GM15510 (cell line): ENCODE results near the gene CPLX4.

Source experiments
- POLR2A ChIP-seq: IDR thresholded peaks from 3 replicates; pipeline ENCODE4 v1.6.1; 2011; ENCODE audit warnings: borderline replicate concordance; ENCODE audit not compliant: insufficient read length; ENCODE audit errors: extremely low read depth

CPLX4 gene, protein sequence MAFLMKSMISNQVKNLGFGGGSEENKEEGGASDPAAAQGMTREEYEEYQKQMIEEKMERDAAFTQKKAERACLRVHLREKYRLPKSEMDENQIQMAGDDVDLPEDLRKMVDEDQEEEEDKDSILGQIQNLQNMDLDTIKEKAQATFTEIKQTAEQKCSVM

DNA sequence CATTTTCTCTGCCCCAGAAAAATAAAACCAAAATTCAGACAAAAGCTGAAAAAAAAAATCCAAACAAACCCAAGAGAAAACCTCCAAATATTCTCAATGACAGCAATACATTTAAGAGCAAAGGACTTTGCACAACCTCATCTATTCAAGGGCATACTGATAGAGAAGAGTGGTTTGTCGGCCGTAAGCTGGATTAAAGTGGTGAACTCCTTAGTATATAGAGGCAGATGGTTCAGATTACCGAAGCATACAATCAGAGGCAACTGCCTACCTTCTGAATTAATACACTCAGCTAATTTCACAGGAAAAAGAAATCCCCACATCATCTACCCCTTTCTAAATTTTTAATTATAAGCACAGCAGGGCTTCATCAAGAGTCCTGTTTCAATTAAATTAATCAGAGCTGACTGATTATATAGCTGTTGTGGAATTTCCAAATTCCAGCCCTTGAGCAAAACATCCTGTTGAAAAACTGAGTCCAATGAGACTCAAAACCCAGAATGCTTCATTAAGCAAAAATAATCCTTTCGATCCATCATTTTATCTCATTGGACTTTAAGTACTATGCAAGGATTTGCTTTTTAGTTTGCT is at the start of gene CPLX4:
TSS of gene CPLX4 (minus strand) at position 190 of the 591 bp plus-strand sequence. CDS start at position 3, 187 bp downstream.
- no peak for TF ChIP-seq POLR2A

DNA sequence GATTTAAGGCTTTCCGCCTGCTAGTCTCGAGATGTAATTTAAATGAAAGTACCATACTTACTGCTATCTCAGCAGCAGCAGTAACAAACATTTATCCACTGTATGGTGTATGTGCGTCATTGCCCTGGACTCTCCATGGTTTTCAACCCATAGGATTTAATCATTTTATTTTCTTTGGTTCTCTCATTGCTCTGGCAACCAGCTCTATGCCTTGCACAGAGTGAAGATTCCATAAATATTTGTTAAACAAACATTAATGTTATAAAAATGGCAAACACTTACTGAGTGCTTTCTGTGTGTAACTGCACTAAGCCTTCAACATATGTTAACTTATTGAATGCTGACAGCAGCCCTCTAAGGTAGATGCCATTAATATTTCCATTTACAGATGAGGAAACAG is 41.9 kb upstream of the CPLX4 start:
- TF ChIP-seq POLR2A, result no peak

DNA sequence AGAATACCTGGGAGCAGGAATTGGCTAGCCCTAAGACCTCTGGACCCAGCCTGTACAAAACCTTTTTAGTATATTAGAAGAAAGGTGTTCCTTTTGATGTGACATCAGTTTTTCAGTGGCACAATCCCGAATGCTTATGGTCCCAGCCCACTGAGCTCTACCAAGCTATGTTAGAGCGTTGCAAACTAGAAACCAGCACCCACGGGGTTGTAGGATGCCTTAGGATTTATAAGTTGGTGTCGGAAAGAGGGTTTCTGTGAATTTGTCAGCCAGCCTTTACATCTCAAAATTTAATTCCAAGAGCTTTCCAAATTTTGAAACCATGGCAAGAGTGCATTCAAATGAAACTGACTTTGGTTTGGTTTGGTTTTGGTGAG is 41.1 kb upstream of the CPLX4 start:
- TF ChIP-seq POLR2A, result no peak

DNA sequence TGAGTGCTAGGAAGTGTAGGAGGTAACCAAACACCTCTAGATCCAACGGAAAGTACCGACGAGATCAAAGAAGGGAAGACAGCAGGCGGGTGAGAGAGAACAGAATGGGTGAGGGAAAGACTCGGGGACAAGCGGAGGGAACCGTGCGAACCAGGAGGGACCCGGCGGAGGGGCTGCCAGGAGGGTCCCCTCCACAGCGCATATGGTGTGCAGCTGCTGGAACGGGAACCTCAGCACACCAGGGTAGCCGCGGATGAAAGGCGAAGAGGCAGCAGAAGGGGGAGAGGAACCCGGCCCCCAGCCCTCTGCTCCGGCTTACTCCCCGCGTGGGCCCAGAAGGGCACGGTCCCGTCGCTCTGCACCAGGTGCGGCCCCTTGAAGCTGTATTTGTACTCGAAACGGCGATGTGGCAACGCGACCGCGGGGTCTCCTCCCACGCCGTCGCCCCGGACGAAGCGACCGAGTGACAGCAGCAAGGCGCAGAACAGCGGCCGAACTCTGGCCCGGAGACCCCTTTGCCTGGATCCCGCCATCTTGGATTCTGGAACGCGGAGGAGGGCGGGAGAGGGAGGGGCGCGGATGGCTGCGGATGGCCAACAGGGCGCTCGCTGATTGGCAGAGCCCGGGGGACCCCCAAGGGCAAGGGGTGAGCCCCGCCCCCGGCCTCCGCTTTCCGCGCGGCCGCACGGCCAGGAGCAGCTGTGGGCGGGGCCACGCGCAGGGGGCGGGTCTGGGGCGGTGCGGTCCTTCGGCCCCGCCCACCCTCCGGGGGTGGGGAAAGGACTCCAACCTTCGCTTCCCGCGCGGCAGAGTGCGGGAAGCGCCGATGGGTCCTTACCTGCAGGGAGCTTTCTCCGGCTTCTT is 40.5 kb upstream of the CPLX4 start, which contains the start of gene LMAN1:
TSS of gene LMAN1 (minus strand) at position 554 of the 864 bp plus-strand sequence. CDS start at position 533, 21 bp downstream.
- TF ChIP-seq POLR2A, result peak; percentile 86

DNA sequence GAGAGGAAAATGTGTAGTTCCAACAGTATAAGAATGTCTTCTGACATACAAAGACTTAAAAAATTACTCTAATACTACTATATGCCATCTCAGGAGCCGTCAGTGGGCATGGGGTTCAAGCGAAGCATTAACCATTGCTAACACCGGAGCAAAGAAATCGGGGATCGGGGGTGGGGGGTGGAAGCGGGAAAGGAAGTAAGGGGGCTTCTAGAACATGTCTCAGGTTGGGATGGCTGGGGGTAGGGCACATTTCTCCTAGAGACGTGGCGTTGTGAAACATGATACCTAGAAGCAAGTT is 39.9 kb upstream of the CPLX4 start:
- no peak for TF ChIP-seq POLR2A

DNA sequence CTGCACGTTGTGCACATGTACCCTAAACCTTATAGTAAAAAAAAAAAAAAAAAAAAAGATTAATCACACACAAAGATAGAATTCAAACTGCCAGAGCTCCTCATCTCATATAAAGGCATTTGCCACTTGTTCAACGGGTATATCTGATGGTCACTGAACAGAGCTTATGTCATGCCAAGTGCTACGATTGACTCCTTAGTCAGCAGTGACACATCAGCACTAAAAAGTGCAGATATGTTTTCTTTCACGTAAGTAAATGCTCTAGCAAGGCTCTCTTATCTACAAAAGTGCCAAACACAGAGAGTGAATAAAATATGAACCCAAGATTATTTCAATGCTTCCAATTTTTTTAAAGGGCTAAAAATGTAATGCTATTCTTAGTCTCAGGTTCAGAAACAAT is 39.5 kb upstream of the CPLX4 start:
- no peak for TF ChIP-seq POLR2A

DNA sequence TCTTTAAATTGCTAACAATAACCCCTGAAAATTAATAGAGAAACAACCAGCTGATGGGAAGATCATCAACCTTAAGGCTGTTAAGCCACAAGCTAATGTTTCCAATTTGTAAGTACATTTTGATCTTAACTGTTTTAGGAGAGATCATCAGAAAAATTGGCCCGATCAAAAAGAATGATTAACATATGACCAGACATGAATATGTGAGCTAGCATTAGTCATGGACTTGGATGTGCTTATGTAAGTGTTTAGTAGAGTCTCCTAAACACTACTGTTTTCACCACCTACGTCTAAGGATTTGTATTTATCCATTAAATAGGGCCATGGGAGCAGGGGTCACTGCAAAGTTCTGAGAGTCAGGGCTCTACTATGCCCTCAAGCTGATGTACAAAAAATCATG is 36.3 kb upstream of the CPLX4 start:
- no peak for TF ChIP-seq POLR2A

DNA sequence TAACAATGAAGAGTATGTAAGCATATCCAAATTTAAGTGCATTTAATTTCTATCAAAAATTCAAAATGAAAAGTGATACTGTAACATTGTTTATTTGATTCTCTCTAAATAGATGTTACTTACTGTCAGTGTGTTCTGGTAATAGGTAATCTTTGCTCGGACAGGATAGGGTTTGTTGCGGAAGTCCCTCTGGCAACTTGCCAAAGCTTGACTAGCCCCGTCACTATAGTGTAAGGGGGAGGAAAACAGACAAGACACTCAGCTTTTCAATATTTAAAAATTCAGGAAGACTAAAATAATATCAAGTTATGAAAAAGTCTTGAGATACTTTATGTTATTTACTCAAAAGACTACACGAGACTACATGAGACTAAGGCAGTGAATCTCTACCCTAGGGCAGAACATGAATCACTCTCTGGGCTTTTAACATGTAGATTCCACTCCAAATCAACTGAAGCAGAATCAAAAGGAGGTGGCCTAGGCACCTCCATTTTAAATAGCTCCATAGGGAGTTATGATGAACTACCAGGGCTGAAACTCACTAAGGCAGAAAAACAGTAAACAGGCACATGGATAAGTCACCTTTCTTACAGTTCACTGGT is 34.7 kb upstream of the CPLX4 start:
- TF ChIP-seq POLR2A, result no peak

DNA sequence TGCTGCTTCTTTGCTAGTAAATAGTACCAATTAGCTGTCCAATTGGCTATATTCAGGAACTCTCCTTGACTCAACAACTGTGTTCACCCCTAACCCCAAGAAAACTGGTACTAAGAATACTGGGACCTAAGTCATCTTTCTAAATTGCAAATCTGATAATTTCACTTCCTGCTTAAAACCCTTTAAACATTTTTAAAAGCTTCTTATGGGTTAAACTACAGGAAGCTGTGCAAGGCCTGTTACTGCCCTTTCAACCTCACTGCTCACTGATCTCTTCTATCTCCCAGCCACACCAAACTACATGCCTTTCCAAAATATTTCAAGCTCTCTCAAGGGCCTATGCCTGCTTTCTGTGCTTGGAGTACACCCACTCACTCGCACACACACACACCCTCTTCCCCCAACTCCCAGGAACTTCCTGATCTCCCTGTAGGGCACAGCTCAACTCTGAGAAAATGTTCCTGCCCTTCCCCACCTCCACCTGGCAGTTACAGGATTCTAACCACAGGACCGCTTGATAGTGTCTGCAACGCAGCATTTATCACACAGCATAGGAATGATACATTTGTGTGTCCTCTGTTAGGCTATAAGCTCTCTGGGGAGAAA is 33.9 kb upstream of the CPLX4 start:
- no peak for TF ChIP-seq POLR2A

DNA sequence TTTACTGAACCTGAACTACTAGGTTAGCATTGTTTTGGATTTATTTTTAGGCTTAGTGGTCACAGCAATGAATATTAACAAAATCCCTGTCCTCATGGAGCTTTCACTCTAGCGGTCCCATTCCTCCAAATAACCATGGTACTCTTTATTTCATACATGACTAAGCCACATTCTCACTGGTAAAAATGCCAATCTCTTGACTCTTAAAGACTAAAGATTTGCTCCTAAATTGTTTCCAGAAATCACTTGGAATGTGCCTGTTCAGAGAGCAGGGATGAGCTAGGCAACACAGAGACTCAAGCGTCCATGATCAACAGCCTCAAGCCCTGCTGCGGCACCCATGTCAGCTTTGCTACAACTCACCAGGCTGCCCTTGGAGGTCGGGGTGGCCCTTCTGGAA is 27.1 kb upstream of the CPLX4 start:
- TF ChIP-seq POLR2A, result no peak

DNA sequence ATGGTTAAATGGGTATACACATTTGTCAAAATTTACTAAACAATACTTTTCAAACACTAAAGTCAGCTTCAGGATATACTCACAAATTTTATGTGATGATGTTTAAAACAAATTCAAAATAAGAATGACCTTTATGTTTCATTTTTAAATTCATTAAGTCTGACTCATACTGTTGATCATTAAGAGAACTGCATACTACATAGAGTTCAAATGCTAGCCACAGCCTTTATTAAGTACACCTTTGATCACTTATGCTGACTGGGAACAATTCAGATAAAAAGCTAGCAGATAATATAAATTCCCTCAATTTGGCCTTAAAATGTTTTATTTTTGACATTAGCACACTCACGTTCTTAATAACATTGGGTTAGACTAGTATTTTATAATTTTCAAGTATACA is 26.5 kb upstream of the CPLX4 start:
- TF ChIP-seq POLR2A, result no peak

DNA sequence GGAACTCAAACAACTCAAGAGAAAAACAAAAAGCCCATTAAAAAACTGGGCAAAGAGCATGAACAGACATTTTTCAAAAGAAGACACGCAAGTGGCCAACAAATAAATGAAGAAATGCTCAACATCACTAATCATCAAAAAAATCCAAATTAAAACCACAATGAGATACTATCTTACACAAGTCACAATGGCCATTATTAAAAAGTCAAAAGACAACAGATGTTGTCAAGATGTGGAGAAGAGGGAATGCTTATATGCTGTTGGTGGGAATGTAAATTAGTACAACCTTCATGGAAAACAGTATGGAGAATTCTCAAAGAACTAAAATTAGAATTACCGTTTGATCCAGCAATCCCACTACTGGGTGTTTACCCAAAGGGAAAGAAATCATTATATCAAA is 25.5 kb upstream of the CPLX4 start:
- TF ChIP-seq POLR2A, result no peak

DNA sequence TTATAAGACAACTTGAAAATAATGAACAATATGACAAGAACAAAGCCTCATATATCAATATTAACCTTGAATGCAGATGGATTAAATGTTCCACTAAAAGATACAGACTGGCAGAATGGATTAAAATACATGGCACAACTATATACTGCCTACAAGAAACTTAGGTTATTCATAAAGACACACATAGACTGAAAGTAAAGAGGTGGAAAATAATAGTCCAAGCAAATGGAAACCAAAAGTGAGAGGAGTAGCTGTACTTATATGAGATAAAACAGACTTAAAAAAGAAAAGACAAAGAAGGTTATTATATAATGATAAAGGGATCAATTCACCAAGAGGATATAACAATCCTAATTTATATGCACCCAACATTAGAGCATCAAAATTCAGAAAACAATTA is 22.4 kb upstream of the CPLX4 start:
- no peak for TF ChIP-seq POLR2A

DNA sequence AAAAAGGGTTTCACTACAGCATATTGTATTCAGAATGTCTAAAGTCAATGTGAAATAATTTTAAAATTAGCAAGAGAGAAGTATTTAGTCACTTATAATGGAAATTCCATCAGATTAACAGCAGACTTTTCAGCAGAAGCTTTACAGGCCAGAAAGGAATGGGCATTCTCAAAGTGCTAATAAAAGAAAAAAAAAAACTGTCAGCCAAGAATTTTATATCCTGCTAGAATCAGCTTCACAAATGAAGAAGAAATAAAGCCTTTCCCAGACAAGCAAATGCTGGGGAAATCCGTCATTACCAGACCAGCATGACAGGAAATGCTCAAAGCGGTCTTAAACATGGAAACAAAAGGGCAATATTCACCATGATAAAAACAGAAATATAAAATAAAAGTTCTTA is 21.9 kb upstream of the CPLX4 start:
- no peak for TF ChIP-seq POLR2A

DNA sequence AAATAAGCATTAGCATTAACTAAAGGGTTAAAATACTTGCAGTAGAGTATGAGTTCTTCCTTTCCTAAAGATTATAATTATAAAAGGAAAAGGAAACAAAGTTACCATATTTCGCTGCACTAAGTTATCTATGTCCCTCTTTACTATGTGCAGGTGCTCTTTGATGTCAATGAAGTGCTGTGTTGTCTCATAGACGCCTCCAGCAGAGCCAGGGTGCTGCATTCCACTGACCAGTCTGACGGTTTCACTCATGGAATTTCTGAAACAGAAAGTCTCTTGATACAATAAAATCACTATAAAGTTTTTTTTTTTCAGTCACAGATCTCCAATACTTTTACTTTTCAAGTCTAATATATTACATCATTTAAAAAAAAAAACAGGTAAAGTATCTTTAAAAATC is 14.5 kb upstream of the CPLX4 start:
- no peak for TF ChIP-seq POLR2A

DNA sequence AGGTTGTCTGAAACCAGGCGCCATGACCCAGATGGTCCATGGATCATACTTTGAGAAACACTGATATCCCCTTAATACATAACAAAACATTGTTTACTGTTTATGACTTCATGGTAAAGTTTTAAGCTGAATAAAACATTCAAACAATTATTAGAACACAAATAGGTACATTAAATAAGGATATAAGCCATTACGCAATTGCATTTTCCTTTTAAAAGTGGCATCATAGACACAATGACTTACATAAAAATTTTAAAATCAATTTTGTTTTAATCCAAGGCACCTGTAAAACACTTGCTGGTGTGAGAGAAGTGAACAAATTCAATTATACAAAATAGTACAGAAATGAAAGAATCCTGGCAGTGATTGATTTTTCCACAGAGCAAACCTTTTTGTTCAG is 10.2 kb upstream of the CPLX4 start:
- no peak for TF ChIP-seq POLR2A

DNA sequence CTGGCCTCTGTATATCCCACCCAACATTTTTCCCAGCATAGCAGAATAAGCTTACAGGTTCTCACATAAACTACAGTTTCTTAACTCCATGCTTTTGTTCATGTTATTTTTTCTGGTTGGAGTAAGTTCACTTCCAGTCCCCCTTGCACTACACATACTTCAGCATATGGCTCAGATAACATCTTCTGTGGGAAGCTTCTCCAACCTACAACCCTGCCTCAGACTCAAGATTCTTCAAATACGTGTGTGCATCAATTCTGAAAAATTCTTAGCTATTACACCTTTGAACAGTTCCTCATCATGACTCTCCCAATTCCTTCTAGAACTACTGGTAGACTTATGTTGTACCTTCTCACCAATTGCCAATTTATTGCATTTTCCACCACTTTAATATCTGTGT is 7.5 kb upstream of the CPLX4 start:
- TF ChIP-seq POLR2A, result no peak
